NCI-H82 treated with DMSO at 0.1 percent for 48 hours (cell line): ENCODE data around the gene CAB39L.
"Not testable (repeated sequence)": the region's sequence is repeated elsewhere in the genome, so short reads cannot be mapped to it uniquely, and the experiment has no call there.

Experiments used
- DNase-seq: peaks from one replicate; lab custom pipeline; 2025; ENCODE audit not compliant: unreplicated experiment; lab: John Stamatoyannopoulos, UW

CAB39L gene

DNA sequence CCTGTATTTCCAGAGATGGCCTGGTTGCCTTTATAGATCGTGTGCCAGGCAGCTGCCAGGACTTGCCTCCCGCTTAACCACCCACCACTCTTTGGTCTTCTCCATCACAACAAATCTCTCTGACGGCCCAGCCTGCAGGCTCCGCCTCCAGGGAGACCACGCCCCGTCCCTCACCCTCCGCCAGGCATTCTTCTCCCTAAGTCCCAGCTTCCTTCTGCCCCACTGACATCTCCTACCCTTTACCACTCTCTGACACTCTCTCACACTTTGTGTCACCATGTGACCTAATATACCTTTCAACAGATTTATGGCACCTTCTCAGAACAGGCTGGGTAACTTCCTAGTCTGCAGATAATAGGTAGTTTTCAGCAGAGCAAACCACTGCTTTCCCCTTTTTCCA lies 95.1 kb downstream of the CAB39L start:
- no peak for DNase-seq

- DNase-seq, result no peak
These were observed 96.0 kb downstream of the CAB39L start for GRCh38 chr13:49347650-49348385.

DNA sequence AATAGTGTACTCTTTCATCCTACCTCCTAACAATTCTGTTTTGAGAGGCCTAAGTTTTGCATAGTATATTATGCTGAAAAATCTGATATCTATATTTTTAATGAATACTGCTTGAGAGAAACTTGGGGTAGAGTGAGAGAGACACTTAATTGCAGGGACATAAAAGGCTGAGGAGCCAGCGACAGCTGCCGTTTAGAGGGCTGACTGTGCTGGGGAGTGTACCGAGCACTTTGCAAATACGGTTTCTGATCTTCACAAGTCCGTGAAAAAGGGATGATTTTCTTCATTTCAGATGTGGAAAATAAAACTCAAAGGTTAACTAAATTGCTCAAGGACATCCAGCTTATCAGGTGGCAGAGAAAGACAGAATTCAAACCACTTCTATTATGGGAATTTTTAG lies 97.4 kb downstream of the CAB39L start:
- no peak for DNase-seq

GRCh38 chr13:49343731-49344130 lies 100.1 kb downstream of the CAB39L start:
- DNase-seq, result no peak

- DNase-seq, result no peak
These were observed 100.6 kb downstream of the CAB39L start for GRCh38 chr13:49343255-49343654.

- DNase-seq, result no peak
These were observed 101.4 kb downstream of the CAB39L start for GRCh38 chr13:49342454-49342853.

DNA sequence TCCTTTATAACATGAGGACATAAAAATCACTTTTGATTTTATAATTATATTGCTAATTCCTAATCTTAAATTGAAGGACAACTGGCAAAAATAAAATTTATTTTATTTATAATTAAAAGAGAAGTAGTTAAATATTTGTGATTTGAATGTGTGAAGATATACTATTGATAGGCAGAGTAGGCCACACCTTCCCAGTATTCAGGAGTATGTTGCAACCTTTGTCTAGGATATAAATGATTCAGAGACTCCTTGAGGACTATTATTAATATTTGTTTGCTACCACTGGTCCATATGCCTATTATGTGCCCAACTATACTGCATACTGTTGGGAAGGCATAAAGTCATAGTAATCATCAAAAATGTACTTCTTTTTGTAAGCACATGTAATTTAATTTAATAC lies 101.9 kb downstream of the CAB39L start:
- DNase-seq, result no peak

DNA sequence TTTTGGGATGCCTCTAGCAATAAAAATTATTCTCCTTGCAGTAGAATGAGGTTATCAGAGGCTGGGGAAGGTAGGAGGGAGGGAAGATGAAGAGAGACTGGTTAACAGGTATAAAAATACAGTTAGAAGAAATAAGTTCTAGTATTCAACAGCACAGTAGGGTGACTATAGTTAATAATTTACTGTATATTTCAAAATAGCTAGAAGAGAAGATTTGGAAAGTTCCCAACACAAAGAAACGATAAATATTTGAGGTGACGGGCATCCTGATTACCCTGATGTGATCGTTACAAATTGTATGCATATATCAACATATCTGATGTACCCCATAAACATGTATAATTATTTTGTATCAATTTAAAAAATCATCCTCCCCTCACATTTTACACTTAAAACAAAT lies 102.3 kb downstream of the CAB39L start:
- DNase-seq, result no peak

GRCh38 chr13:49340161-49340560 lies 103.7 kb downstream of the CAB39L start:
- no peak for DNase-seq

DNA sequence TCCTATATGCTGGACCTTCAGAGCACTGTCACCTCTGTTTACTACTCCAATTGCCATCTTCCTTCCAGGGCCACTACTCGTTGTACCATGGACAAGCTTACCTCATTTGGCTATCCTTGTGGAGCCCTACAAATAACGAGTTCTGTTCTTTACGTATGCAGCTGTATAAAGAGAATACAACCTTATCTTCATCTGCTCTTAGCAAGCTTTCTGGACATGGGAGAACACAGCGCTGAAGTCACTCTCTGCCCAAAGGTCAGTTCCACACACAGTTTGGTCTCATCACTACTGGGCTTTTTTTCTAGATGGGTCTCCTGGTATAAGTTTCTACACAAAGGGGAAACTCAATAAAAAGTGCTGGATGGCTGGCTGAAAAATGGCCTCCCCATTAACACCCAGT lies 107.2 kb downstream of the CAB39L start:
- no peak for DNase-seq

- DNase-seq, result no peak
These were observed 113.4 kb downstream of the CAB39L start for GRCh38 chr13:49330546-49330864.

DNA sequence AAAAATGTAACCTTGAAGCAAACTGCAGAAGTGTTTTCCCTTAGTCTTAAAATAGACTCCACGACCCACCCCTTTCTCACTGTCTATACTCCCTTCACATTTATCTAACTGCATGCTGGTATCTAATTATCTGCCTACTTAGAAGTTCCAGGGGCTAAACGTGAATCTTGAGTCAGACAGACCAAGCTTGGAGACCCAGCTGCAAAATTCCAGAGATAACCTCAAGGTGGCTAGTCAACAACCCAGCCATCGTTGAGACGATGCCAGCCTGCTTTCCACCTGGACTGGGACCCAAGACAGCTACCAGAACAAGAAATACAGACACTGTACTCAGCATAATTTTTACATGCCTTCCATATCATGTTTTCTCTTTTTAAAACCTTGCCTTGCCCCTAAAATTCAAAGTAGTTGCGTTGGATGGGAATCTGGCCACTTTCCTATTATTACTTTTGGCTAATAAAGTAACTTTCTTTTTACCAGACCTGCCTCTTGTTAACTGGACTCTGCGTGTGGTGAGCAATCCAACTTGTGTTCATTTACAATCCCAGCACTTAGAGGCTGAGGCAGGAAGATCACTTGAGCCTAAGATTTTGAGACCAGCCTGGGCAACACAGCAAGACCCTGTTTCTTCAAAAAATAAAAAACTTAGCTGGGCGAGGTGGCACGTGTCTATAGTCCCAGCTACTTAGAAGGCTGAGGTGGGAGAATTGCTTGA lies 113.9 kb downstream of the CAB39L start:
- no peak for DNase-seq

DNA sequence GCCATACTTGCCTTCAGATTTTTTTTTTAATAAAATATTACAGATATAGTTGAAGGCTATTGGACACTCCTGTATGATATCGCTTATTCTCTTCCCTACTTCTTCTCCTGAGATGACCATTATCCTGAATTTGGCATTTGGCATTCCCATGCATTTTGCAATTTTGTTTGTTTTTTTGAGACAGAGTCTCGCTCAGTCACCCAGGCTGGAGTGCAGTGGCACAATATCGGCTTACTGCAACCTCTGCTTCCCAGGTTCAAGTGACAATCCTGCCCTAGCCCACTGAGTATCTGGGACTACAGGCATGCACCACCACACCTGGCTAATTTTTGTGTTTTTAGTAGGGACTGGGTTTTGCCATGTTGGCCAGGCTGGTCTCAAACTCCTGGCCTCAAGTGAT lies 116.7 kb downstream of the CAB39L start:
- not testable (repeated sequence) for DNase-seq

DNA sequence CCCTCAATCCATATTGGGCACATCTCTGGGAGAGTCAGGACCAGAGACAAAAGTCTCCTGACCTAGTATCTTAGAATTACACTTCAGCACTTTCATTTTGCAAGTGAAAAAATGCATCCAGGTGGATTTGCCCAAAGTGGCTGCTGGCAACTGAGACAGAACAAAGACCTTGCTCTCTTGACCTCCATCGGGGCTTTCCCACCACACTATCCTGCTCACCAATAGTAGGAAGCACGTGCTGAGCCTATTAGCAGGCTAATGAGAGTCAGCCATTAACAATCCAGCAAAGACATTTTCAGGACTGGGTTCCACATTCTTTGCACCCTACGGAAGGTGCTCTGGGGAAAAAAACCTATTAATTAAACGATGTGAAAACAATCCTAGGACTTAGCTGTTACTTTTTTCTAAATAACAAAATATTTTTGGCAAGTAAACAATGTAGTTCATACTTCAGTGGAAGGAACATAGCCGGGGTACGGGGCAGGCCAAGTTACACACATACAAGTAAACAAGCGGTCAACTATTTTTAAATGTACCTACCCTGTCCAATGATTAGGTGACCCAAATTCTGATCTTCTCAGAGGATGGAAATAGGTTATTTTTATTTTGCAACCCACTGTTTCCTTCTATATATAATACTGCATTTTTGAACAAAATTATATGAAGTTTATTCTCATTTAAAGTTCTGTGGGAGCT lies 117.5 kb downstream of the CAB39L start:
- no peak for DNase-seq

DNA sequence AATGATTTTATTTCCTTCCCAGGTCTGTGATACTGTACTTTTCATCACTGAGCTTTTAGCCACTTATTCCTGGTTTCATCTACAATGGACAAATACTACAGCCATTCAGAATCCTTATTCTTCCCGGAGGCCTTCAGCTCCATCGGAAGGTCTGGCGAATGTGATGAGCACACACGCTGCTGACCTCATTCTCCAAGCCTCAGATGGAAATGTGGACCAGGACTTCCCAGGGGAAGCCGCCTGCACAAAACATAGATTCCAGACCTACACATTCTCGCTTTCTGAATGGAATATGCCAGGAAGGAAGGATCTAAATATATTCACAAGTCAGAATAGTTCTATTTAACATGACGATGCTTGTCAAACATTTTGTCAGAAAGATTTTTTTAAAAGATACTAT lies 120.5 kb downstream of the CAB39L start:
- no peak for DNase-seq

GRCh38 chr13:49322702-49323101 lies 121.2 kb downstream of the CAB39L start:
- DNase-seq, result no peak

- no peak for DNase-seq
These were observed 122.9 kb downstream of the CAB39L start for GRCh38 chr13:49320975-49321374.

- no peak for DNase-seq
These were observed 123.9 kb downstream of the CAB39L start for GRCh38 chr13:49319951-49320350.

DNA sequence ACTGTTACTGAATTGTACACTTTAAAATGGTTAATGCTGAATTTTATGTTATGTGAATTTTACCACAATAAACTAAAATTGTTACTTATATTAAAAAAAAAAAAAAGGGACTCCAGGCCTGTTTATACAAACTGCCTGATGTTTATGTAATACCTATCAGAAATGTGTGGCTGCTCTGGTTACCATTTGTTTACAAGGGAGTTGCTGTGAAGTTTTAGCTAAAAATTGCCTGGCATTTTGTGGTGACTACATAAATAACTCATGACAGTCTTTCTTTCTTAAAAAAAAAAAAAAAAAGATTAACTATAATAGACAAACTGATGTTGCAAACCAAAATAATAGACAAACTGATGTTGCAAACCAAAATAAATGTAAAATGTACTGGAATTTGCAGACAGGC lies 124.3 kb downstream of the CAB39L start:
- no peak for DNase-seq

DNA sequence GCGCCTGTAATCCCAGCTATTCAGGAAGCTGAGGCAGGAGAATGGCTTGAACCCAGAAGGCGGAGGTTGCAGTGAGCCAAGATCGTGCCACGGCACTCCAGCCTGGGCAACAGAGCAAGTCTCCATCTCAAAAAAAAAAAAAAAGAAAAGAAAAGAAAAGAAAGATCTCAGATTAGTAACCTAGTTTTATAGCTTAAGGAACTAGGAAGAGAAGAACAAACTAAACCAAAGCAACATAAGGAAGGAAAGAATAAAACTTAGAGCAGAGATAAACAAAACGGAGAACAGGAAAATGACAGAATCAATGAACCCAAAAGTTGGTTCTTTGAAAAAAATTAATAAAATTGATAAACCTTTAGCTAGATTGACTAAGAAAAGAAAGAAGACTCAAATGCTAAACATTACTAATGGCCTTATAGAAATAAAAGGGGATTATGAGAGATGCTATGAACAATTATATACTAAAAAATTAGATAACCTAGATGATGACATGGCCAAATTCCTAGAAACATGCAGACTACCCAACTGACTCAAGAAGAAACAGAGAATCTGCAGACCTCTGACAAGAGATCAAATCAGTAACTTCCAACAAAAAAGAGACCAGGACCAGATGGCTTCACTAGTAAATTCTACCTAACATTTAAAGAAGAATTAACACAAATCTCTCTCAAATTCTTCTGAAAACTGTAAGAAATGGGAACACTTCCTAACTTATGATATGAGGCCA lies 127.9 kb downstream of the CAB39L start:
- DNase-seq, result no peak

GRCh38 chr13:49315036-49315565 lies 128.8 kb downstream of the CAB39L start:
- DNase-seq, result no peak
